Stimulated activated CD8-positive, alpha-beta memory T cell treated with anti-CD3 and anti-CD28 coated beads, Interleukin-15, amount 100 ng/mL, for 4 hours (primary cell): ENCODE results near the gene GPR42.

Experiments used
- DNase-seq, 2 donors: peaks; one replicate each; pipeline ENCODE4 v3.0.0-alpha.2; 2020; ENCODE audit warnings: low read depth in 2 of 2

GPR42 gene, protein sequence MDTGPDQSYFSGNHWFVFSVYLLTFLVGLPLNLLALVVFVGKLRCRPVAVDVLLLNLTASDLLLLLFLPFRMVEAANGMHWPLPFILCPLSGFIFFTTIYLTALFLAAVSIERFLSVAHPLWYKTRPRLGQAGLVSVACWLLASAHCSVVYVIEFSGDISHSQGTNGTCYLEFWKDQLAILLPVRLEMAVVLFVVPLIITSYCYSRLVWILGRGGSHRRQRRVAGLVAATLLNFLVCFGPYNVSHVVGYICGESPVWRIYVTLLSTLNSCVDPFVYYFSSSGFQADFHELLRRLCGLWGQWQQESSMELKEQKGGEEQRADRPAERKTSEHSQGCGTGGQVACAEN

DNA sequence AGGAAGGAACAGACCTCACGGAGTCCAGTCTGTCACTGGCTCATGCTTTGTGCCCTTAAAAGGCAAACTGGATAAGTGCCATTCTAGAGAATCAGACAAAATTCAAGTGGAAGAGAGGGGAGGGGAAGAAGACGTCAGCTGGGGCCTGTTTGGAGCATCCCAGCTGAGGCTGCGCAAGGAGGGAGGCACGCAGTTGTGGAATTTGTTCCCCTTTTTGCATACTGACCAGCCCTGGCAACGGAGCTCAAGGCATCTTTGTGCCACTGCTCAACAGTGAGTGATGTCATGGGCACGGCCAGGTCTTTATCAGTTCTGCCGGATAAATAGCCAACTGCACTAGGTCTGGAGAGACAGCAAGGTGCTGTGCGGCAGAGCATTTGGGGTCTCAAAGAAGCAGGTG, at the start of gene GPR42:
GPR42 (plus strand) TSS at position 347 of the 400 bp plus-strand sequence. CDS start 292 bp downstream, outside the sequence.
- no peak for DNase-seq

DNA sequence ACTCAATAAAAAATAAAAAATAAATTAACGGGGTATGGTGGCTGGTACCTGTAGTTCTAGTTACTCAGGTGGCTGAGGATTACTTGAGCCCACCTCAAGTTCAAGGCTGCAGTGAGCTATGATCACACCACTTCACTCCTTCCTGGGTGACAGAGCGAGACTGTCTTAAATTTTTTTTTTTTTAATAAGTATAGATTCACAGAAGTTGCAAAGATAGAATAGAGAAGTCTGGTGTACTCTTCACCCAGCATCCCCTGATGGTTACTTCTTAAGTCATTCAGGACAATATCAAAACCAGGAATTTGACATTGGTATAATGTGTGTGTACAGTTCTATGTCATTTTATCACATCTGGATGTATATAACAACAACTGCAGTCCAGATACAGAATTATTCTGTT, 49.6 kb upstream of the GPR42 start:
- no peak for DNase-seq

DNA sequence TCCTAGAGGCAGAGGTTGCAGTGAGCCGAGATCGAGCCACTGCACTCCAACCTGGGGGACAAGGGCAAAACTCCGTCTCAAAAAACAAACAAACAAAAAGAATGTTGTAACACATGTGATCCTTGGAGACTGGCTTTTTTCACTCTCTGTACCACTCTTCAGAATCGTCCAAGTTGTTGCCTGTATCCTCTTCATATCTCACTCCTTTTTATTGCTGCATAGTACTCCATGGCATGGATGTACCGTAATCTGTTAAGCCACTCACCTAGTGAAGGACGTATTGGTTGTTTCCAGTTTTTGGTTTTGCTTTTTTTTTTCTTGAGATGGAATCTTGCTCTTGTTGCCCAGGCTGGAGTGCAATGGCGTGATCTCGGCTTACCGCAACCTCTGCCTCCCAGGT, 48.9 kb upstream of the GPR42 start:
- no peak for DNase-seq

DNA sequence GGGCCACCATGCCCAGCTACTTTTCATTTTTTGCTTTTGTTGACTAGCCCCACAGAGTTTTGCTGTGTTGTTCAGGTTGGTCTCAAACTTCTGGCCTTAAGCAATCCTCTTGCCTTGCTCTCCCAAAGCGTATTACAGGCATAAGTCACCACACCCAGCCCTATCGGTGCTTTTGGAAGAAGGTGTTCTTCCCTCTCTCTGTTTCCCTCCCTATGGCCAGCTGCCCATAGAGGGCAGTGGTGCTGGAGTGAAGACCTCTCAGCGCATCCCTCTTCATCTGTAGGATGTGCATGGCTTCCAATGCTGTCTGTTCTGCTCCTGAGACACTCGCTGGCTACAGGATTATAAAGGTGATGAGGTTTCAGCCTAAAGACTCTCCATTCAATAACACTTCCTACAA, 43.2 kb upstream of the GPR42 start:
- DNase-seq: no peak

DNA sequence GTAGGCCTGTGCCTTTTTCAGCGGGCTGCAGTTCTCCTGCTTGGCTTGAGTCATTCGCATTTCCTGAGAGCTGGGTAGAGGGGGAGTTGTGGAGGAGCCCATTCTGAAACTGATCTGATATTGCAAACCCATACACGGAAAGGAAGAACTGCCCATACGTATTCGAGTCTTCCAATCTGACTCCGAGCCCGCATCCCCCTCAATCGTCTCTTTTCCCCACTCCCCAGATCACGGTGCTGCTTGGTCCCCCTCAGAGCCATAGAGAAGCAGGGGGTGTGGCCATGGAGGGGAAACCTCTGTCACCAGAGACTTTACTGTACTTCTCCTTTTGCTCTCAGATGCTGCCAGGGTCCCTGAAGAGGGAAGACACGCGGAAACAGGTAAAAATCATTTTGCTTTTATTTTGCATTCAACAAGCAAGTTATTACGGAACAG, 42.0 kb upstream of the GPR42 start, which contains the start of gene CD22:
CD22 (plus strand) TSS at position 337 of the 435 bp plus-strand sequence. CDS start 2,854 bp downstream, outside the sequence.
- DNase-seq: no peak

DNA sequence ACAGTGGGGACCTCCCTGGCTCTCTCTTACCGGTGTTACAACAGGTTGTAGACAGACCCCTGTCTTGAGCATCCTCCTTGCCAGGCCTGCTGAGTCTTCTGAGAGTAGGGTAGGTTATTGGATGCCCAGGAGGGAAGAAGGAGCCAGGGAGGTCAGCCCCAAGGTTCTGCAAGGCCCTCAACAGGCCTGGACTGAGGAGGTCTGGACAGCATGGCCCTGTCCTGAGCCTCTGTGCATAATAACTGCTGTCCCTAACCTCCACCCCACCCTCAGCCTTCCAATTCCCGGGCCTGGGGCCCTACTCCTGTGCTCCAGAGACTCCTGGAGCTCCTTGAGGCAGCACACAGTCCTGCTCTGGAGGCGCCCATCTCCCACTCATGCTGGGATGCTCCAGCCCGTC, 41.5 kb upstream of the GPR42 start:
- no peak for DNase-seq

DNA sequence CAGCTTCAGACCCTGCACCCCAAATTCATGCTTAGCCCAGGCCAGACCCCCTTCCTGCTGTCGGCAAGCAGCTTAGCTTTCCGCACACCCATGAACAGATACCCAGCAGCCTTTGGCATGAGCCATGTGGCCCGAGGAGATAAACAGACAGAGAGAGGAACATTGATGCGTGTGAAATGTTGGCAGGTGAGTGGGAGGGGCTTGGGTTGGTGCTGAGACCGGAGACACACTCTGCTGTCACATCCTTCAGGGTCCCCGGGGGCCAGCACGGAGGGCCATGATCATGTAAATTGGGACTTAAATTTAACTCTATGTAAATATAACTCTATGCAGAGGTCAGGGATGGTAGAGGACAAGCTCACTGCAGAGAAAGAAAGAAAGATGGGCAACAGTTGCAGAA, 40.4 kb upstream of the GPR42 start:
- DNase-seq: no peak

DNA sequence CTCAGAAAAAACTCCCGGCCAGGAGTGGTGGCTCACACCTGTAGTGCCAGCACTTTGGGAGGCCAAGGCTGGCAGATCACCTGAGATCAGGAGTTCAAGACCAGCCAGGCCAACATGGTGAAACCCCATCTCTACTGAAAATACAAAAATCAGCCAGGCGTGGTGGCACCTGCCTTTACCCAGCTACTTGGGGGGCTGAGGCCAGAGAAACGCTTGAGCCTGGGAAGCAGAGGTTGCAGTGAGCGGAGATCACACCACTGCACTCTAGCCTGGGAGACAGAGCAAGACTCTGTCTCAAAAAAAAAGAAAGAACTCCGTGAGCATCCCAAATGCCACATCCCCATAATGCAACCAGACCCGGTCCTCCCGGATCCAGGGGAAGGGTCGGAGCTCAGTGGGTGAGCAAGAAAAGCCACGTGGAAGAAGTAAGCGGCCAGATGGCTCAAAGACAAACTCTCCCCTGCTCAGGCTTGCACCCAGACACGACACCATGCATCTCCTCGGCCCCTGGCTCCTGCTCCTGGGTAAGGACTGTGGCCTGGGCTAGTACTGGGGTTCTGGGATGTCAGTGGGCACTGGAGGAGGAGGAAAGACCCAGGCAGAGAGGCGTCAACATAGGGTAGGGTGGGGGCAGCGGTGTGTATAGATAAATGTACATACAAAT, 39.2 kb upstream of the GPR42 start:
- no peak for DNase-seq

DNA sequence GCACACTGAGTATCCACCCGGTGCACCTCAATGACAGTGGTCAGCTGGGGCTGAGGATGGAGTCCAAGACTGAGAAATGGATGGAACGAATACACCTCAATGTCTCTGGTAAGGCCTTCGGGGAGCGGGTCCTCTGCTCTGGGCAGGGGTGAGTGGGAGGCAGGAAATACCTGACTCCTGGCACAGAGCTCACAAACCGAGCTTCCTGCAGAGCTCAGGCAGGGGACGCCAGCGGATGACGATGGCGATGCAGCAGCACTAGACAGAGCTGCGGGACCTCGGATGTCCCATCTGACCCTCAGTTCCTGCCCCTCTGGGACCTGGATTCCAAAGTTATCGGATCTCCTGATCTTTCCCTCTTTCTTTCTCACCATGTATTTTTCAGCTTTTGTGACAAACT, 38.1 kb upstream of the GPR42 start:
- DNase-seq: no peak

DNA sequence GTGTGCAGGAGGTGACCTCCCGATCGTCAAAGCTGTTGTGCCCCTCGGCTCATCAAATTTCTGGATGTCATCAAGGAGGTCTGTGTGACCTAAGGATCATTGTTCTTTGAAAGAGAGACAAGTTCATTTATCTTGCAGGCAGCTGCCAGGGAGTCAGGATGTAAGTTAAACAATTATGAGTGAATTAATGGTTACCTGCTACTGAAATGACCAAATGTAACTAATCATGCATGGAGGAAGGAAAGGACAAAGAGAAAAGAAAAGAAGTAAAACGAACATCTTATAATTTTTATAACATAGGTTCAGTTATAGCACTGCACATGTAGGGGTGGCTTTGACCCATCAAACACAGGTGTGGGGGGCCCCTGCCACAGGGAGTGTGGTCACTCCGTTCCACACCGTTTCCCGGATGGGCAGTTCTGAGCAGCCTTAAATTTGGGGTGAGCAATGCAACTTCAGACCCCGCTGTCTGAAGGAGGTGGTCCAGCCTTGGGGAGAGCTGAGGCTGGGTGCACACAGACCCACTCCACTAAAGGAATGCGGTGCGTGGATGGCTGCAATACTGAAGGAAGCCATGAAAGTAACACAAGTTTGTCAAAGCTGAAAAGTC, 36.6 kb upstream of the GPR42 start:
- no peak for DNase-seq

DNA sequence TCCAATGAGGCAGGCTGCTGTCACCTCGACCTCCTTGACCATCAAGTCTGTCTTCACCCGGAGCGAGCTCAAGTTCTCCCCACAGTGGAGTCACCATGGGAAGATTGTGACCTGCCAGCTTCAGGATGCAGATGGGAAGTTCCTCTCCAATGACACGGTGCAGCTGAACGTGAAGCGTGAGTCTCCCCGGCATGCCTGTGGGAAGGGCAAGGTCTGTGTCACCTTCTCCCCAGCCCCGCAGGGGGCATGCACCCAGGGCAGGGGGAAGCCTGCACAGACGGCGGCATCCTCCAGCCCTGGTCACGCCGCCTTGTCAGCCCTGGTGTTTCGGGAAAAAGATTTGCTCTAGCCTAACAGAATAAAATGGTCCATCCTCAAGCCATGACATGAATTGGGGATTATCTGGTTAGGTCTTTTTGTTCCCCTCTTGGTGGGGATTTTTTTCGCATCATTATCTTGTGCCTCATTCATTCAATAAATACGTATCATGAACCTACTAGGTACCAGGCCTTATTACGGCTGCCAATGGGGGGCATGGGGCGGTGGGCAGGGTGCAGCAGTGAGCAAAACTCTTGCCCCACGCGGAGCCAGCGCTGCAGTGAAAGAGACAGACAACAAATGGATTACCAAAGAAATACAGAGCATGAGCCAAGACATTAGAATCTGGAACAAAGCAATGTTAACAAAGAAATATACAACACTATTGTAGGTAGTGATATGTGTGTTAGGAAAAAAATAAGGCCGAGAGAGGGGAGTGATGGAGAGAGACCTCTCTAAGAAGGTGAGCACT, 34.5 kb upstream of the GPR42 start:
- no peak for DNase-seq

DNA sequence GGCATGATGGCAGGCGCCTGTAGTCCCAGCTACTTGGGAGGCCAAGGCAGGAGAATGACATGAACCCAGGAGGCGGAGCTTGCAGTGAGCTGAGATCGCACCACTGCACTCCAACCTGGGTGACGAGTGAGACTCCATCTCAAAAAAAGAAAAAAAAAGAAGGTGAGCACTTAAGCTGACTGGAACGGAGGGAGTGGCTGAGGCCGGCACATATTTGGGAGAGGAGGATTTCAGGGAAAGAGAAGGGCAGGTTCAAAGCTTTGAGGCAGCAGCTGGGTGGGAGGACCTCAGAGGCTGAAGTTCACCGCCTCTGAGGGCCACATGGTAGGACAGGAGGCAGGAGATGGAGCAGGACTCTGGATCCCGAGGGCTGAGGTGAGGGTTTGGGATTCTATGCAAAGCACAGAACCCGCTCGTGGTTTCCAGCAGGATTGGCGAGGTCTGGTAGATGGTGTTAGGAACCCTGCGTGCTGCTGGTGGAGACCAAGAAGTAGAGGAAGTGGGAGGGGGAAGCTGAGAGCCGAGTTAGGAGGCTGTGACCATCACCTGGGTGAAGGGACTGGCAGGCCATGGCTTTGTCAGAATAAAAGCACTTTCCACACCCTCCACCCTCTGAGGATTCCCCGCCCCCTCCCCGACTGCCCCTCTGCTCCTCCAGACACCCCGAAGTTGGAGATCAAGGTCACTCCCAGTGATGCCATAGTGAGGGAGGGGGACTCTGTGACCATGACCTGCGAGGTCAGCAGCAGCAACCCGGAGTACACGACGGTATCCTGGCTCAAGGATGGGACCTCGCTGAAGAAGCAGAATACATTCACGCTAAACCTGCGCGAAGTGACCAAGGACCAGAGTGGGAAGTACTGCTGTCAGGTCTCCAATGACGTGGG, 33.5 kb upstream of the GPR42 start:
- no peak for DNase-seq

DNA sequence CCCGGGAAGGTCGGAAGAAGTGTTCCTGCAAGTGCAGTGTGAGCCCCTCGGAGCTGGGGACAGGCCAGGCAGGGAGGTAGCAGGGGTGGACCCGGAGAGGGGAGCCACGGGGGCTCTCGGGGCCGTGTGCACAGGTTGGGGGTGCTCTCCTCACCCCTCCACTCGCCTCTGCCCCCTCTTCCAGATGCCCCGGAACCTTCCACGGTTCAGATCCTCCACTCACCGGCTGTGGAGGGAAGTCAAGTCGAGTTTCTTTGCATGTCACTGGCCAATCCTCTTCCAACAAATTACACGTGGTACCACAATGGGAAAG, 32.9 kb upstream of the GPR42 start:
- no peak for DNase-seq

DNA sequence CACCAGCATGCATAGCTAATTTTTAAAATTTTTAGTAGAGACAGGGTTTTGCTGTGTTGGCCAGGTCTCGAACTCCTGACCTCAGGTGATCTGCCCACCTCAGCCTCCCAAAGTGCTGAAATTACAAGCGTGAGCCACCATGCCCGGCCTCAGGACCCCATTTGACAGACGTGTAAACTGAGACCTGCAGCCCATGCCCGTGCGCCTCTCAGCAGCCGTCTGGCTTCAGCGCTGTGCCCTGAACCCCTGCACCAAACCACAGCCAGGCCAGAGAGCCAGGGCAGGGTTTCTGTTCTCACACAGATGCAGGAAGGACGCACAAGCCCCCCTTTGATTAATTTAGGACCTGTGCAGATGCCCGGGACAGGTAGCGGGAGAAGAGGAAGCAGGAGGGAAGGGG, 30.4 kb upstream of the GPR42 start:
- DNase-seq: no peak

DNA sequence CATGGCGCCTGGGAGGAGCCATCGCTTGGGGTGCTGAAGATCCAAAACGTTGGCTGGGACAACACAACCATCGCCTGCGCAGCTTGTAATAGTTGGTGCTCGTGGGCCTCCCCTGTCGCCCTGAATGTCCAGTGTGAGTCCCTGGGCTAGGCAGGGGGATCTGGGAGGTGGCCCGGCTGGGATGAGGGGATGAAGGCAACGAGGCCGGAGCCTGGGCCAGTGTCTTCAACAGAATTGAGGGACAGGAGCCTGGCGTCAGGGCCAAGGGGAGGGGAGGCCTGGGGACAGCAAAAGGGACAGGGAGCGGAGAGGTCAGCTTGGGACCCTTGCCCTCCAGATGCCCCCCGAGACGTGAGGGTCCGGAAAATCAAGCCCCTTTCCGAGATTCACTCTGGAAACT, 29.9 kb upstream of the GPR42 start:
- no peak for DNase-seq

DNA sequence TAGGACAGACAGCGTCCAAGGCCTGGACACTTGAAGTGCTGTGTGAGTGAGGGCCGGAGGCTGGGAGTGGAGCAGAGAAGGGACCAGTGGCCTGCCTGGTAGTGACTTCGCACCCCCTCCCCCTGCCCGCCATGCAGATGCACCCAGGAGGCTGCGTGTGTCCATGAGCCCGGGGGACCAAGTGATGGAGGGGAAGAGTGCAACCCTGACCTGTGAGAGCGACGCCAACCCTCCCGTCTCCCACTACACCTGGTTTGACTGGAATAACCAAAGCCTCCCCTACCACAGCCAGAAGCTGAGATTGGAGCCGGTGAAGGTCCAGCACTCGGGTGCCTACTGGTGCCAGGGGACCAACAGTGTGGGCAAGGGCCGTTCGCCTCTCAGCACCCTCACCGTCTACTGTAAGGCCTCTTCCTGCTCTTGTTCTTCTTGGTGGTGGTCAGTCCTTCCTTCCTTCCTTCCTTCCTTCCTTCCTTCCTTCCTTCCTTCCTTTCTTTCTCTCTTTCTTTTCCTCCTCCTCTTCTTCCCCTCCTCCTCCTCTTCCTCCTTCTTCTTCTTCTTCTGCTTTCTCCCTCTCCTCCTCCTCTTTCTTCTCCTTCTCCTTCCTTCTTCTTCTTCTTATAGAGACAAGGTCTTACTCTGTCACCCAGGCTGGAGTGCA, 29.2 kb upstream of the GPR42 start:
- no peak for DNase-seq

DNA sequence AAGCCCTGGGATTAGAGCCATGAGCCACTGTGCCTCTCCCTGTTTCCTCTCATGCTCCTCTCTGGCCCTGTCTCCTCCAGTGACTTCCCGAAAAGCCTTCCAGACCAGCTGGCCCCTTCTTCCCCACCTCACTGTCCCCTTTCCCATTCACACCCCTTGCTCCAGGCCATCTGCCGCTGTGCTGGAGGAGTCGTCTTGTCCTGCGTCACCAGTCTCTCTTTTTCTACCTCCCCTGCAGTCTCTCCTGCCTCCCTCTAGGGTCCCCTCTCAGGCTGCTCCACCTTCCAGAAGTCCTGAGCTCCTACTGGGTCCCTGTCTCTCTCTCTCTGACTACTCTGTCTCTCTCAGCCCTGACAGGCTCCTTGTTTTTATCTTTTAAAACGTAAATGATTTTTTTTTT, 28.4 kb upstream of the GPR42 start:
- DNase-seq: no peak

DNA sequence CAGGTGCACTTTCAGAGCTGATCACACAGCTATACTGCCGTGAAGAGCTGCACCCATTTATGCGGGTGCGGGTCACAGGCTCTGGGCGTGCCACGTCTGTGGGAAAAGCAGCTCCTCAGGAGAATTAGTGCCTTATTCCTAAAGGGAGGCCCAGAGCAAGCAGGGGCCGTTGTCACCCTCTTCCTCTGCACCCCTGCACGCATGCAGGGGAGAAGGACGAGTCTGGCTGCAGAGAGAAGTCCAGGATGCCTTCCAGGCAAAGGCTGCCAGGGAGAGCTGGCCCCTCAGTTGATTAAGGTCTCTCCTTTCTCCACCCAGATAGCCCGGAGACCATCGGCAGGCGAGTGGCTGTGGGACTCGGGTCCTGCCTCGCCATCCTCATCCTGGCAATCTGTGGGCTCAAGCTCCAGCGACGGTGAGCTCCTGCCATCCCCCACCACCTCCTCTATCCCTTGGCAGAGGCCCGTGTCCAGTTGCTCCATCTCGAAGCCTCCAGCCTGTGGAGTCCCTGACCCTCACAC, 26.3 kb upstream of the GPR42 start:
- DNase-seq: no peak

DNA sequence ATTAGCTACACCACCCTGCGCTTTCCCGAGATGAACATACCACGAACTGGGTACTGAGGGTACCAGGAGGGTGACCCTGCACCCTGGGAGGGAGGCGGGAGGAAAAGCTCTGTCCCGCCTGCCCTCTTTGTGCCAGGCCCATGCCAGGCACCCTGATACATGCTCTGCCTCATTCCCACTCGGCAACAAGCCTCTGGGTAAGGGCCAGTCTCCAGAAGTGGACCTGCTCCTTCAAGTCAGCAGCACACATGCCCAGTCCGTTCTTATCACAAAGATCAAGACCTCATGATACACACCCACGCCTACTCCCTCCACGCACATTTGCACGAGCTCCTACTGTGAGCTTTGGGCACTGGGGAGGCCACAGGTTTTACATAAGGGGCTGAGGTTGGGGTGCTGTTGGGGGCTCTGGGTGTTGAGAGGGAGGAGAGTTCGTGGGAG, 25.2 kb upstream of the GPR42 start:
- no peak for DNase-seq
